H1 (cell line): ENCODE results near the gene RASSF4.

ENCODE experiments used
- CREB1 ChIP-seq: IDR thresholded peaks from 2 replicates; pipeline ENCODE4 v1.6.1; 2012; ENCODE audit warnings: inconsistent platforms
- CTCF ChIP-seq, 3 experiments: IDR thresholded peaks; 1 replicate in 2 of 3; 2 replicates in 1 of 3; pipeline versions ENCODE4 v1.5.1 to v1.6.1; 2011; ENCODE audit warnings: low read length in 3 of 3, mild to moderate bottlenecking in 3 of 3, inconsistent platforms in 2 of 3, low read depth in 1 of 3, moderate library complexity in 1 of 3; ENCODE audit not compliant: insufficient read depth in 1 of 3; ENCODE audit errors: control extremely low read depth in 1 of 3
- EZH2 ChIP-seq: fragments of 200-600 bp; sonication (generic); IDR thresholded peaks from 2 replicates; pipeline ENCODE4 v1.7.1; 2012; ENCODE audit warnings: low read depth, mild to moderate bottlenecking, moderate library complexity, low read length, inconsistent platforms; ENCODE audit not compliant: severe bottlenecking
- POLR2AphosphoS5 ChIP-seq: IDR thresholded peaks from 2 replicates; pipeline ENCODE4 v1.6.1; 2011; ENCODE audit warnings: low read depth, low read length
- RBBP5 ChIP-seq: IDR thresholded peaks from 2 replicates; pipeline ENCODE4 v1.7.1; 2012; ENCODE audit warnings: low read depth, mild to moderate bottlenecking, inconsistent platforms, low read length, moderate library complexity, borderline replicate concordance
- RFX5 ChIP-seq: IDR thresholded peaks from 2 replicates; pipeline ENCODE4 v1.6.1; 2011; ENCODE audit warnings: low read depth, low read length, improper control_type of control experiment, borderline replicate concordance
- TAF1 ChIP-seq: IDR thresholded peaks from 2 replicates; pipeline ENCODE4 v1.6.1; 2011; ENCODE audit warnings: mild to moderate bottlenecking, low read depth, low read length
- ZNF274 ChIP-seq: IDR thresholded peaks from 2 replicates; pipeline ENCODE4 v1.7.0; 2012; ENCODE audit warnings: low read length, borderline replicate concordance; ENCODE audit errors: extremely low read depth

DNA sequence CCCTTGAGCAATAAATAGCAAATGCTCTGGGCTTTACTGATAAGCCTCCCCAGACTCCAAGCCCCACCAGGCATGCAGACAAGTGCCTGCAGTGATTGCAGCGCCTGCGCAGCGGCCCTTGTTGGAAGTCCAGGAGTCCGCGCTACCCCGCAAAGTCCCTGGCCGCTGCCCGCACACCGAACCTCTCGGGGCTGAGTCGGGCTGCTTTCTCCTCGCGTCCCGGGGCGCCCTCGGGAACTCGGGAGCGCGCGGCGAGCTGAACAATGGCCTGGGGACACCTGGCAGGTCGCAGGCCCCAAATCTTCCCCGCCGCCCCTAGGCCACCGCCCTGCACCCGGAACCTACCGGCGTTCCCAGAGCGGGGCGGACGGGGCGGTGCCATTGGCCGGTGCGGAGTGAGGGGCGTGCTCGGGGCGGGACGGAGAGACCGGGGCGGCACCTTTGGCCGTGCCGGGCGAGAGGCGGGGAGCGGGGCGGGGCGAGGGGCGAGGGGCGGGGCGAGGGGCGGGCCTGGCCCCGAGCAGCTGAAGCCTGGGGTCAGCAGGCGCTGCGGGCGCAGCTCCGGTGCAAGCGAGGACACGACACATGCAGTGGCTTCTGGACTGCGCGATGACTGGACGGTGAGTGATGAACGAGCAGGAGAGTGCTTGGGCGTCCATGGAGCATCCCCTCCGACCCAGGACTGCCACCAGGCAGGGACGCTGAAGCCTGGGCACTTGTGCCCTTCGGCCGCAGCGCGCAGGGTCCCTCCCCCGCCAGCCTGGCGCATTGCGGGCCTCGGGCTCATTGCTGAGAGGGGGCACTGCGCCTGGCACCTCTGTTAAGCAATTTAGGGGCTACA is at the start of gene RASSF4:
- peak; percentile 66; the same call in 1 of the 2 replicates for TF ChIP-seq TAF1
- no peak for TF ChIP-seq CTCF (IDR thresholded peaks at IDR 0.05; ENCODE audit: control extremely low read depth in 1 of 3, insufficient read depth in 1 of 3, low read depth in 1 of 3, low read length in 3 of 3)
- TF ChIP-seq ZNF274, result no peak
- peak; percentile 23; the same call in 1 of the 2 replicates for TF ChIP-seq POLR2AphosphoS5
- TF ChIP-seq RBBP5, result no peak
- TF ChIP-seq CREB1, result no peak
- TF ChIP-seq RFX5, result no peak
- TF ChIP-seq EZH2, result no peak
